Measurements from ENCODE around the gene RNF207. TPM values are rescaled to one million over a fixed set of nuclear protein-coding genes. Genes with fewer than 3 reads are reported as not detected.

Gene RNF207
- total RNA-seq, 1 experiment from 2014 or later = 4.9 TPM

DNA sequence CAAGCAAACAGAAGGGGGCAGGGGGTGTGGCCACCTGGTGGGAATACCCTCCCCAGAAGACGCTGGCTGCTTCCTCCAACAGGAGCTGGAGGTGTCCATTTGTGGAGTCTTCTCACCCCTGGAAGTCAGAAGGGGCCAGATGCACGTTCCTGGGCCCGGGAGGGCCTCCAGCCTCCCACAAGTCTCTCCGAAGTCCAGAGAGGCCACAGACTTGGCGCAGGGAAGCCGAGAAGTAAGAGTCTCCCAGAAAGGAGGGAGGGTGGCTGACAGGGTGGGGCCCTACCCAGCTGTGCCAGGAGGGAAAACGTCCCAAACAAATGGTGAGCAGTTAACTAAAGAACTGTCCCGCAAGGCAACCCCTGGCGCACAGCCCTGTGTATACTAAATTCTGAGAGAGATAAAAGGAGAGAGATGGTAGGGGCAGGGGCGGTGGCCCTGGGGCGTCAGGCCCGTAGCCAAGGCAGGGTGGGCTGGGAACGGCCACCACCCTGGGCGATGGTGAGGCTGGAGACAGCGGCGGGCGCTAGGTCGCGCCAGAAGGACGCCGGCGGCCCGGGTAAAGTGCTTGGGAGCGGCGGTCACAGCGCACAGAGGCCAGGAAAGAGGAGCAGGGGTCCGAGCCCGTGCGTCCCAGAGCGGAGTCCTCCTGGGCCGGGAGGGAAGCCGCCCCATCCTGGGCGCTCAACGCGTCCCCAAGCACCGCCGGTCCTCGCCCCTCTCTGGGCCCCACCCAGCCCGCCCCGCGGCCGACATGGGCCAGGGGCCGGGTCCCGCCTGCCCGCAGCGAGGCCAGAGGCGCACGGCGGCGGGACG, 27.0 kb upstream of the RNF207 start:
- Histone ChIP-seq H3K79me2 (ENCODE audit: insufficient read depth, low read length) (no peaks in the 10 kb centered on the region), H3K4me2 (ENCODE audit: insufficient read depth, insufficient read length, low read length) (peak overlapping the region; percentile 13), H4K8ac (replicated peaks; ENCODE audit: insufficient read length, low read depth, low read length) (no peak overlapping the region), H2BK120ac (ENCODE audit: low read depth, low read length, poor library complexity, severe bottlenecking) (no peak overlapping the region), H3K23me2 (ENCODE audit: insufficient read length, low read depth, low read length, poor library complexity, severe bottlenecking) (no peaks in the 10 kb centered on the region), H3K9me3 (ENCODE audit: control insufficient read depth, low read depth, low read length) (no peaks in the 10 kb centered on the region), H2BK15ac (ENCODE audit: low read depth, low read length) (no peak overlapping the region), H3K14ac (ENCODE audit: insufficient read depth, low read length) (no peak overlapping the region), H3K27ac (ENCODE audit: insufficient read length, low read depth, low read length) (no peak overlapping the region), H2BK20ac (ENCODE audit: low read depth, low read length, poor library complexity, severe bottlenecking) (no peak overlapping the region), H3K27me3 (ENCODE audit: insufficient read depth, low read length) (peaks cover 14% of the 10 kb centered on the region; the same call in 1 of the 2 replicates), H3K4me1 (ENCODE audit: insufficient read depth, low read length) (no peaks in the 10 kb centered on the region), H4K5ac (ENCODE audit: insufficient read length, low read depth, low read length) (no peak overlapping the region), H3K23ac (ENCODE audit: insufficient read length, low read depth, low read length) (no peak overlapping the region), H4K20me1 (ENCODE audit: control insufficient read depth, insufficient read depth, insufficient read length) (no peaks in the 10 kb centered on the region), H3T11ph (ENCODE audit: low read length) (no peak overlapping the region), H3K4ac (ENCODE audit: low read depth, low read length) (no peak overlapping the region), H3K9ac (ENCODE audit: extremely low read depth, insufficient read length, low read length) (no peak overlapping the region), H3K18ac (ENCODE audit: insufficient read length, low read depth, low read length) (no peak overlapping the region), H3K56ac (ENCODE audit: insufficient read length, low read depth, low read length) (no peak overlapping the region), H2BK5ac (ENCODE audit: insufficient read length, low read length) (no peak overlapping the region), H2AFZ (ENCODE audit: low read length) (no peak overlapping the region), H3K79me1 (ENCODE audit: insufficient read depth, low read depth, low read length, poor library complexity, severe bottlenecking) (no peaks in the 10 kb centered on the region), H2AK5ac (ENCODE audit: insufficient read length, low read length) (no peak overlapping the region), H2BK12ac (ENCODE audit: insufficient read length, low read depth, low read length) (no peak overlapping the region), H4K91ac (ENCODE audit: insufficient read length, low read depth, low read length) (no peak overlapping the region)
- no CpG with 5 or more reads among the region's 51 CpGs for WGBS (ENCODE audit: extremely low coverage, insufficient read length, low lambda C conversion rate)
- Mint-ChIP-seq H3K27ac (no peak overlapping the region; a peak in 1 of 7 replicates), H3K9me3 (no peaks in the 10 kb centered on the region), H3K36me3 (ENCODE audit: insufficient read depth in 1 of 3, low read depth in 3 of 3) (no peaks in the 10 kb centered on the region), H3K4me1 (peaks cover 22 to 24% of the 10 kb centered on the region in 2 experiments), H3K4me3 (peak overlapping the region; percentile 46 to 73), H3K27me3 (ENCODE audit: low read depth) (peaks cover 35% of the 10 kb centered on the region)
- DNase-seq = peak; percentile 51
- no peak for TF ChIP-seq CTCF (conservative IDR thresholded peaks at IDR 0.05)
